T-helper 17 cell (primary cell): ENCODE measurements around the gene CCNQ. TPM values are rescaled to one million over a fixed set of nuclear protein-coding genes. Genes with fewer than 3 reads are reported as not detected.

ENCODE experiments used
- total RNA-seq, 4 donors: library from RNA in 2 of 4; stranded (reverse) in 2 of 4; gene quantifications; one replicate each; pipeline ENCODE4 v1.2.3 and lab custom pipeline; 2022 to 2026

The CCNQ gene
- total RNA-seq, 2 donors from 2014 or later: 14.6 to 19.2 TPM

Other genes with a start within 250 kb of the CCNQ start
- gene PNMA6E, start 197.8 kb downstream of the CCNQ start, total RNA-seq: not detected
- 1 to 10 TPM in 1 of 2 donors, under 1 TPM in 1; 0.50 to 1.2 TPM for gene ZFP92, start 187.7 kb downstream of the CCNQ start, total RNA-seq
- 1 to 10 TPM; 2.0 to 3.3 TPM for gene TREX2, start 153.1 kb downstream of the CCNQ start, total RNA-seq
- gene HAUS7, start 128.6 kb downstream of the CCNQ start, total RNA-seq: 10 to 100 TPM; 27.1 to 34.2 TPM
- not detected for gene BGN, start 104.2 kb downstream of the CCNQ start, total RNA-seq
- not detected for gene ATP2B3, start 81.5 kb downstream of the CCNQ start, total RNA-seq
- not detected for gene DUSP9, start 48.1 kb upstream of the CCNQ start, total RNA-seq
- under 1 TPM in 1 of 2 donors, not detected in 1; 0.72 TPM for gene PNCK, start 74.7 kb upstream of the CCNQ start, total RNA-seq
- gene SLC6A8, start 88.8 kb upstream of the CCNQ start, total RNA-seq: 1 to 10 TPM; 3.4 to 4.4 TPM
- gene BCAP31, start 125.2 kb upstream of the CCNQ start, total RNA-seq: 100 to 1,000 TPM; 101 TPM
- 10 to 100 TPM; 14.7 to 17.7 TPM for gene ABCD1, start 125.7 kb upstream of the CCNQ start, total RNA-seq
- gene PLXNB3, start 165.1 kb upstream of the CCNQ start, total RNA-seq: 1 to 10 TPM in 1 of 2 donors, under 1 TPM in 1; 0.25 to 2.9 TPM
- gene SRPK3, start 181.9 kb upstream of the CCNQ start, total RNA-seq: not detected
- 10 to 100 TPM; 46.4 to 52.4 TPM for gene IDH3G, start 195.2 kb upstream of the CCNQ start, total RNA-seq
- 100 to 1,000 TPM; 204 to 212 TPM for gene SSR4, start 195.5 kb upstream of the CCNQ start, total RNA-seq
- gene PDZD4, start 231.4 kb upstream of the CCNQ start, total RNA-seq: 10 to 100 TPM; 31.1 to 45.6 TPM